ENCODE results near the gene BRPF3. TPM values are rescaled to one million over a fixed set of nuclear protein-coding genes. Genes with fewer than 3 reads are reported as not detected.

Gene BRPF3
- total and polyA plus RNA-seq, 9 of the 15 experiments (the other 6 are each of a cell fraction or from before 2014, with no cell fraction given) = 2.2 to 19.3 (median 8.0) TPM

- intact Hi-C loops (cut with micrococcal nuclease) (no loop called here), in situ Hi-C loops (cut with MboI) (no loop called here)
- Histone ChIP-seq H4K20me1 (replicated peaks; ENCODE audit: control insufficient read depth, insufficient read depth, low read length) (no peaks in the 10 kb centered on the region), H3K27ac (ENCODE audit: extremely low read depth, low read depth, low read length) (no peak overlapping the region), H2AFZ (ENCODE audit: low read depth, low read length) (no peak overlapping the region), H3K27me3 (ENCODE audit: control insufficient read depth in 2 of 2, insufficient read depth in 2 of 2, low read length in 2 of 2) (no peaks in the 10 kb centered on the region; a peak in 1 of 5 replicates), H3K36me3 (ENCODE audit: control insufficient read depth, insufficient read depth, low read length) (no peaks in the 10 kb centered on the region), H3K4me3 (no peak overlapping the region), H3K4me2 (ENCODE audit: insufficient read depth, low read length) (no peak overlapping the region), H3K4me1 (replicated peaks in 1 of 2; ENCODE audit: control insufficient read depth in 2 of 2, insufficient read depth in 2 of 2, low read length in 2 of 2) (no peaks in the 10 kb centered on the region), H3K79me2 (ENCODE audit: control insufficient read depth, insufficient read depth, low read length) (no peaks in the 10 kb centered on the region), H3K9ac (ENCODE audit: insufficient read depth in 1 of 2, low read depth in 2 of 2, low read length in 2 of 2) (no peak overlapping the region), H3K9me3 (replicated peaks; ENCODE audit: control insufficient read depth, insufficient read depth, low read depth, low read length) (no peaks in the 10 kb centered on the region), H3K9me1 (ENCODE audit: control insufficient read depth, insufficient read depth, low read length) (no peaks in the 10 kb centered on the region)
- no peak for DNase-seq (ENCODE audit: extremely low read depth in 1 of 4, low spot score in 3 of 4)
- CTCF ChIA-PET (ENCODE audit: low intra/inter-chr PET ratio) = no interaction called here
- POLR2A ChIA-PET = no interaction called here
- TF ChIP-seq ZNF146 (CRISPR knock-in tag; IDR thresholded peaks at IDR 0.05; ENCODE audit: unreplicated experiment) = peak; percentile 82
- TF ChIP-seq RBM25 (IDR thresholded peaks at IDR 0.05; ENCODE audit: low read depth, low read length, severe bottlenecking) = peak; percentile 39
- TF ChIP-seq TEAD2 (tag; IDR thresholded peaks at IDR 0.05) = no peak
- no peak for TF ChIP-seq USF2 (CRISPR knock-in tag; IDR thresholded peaks at IDR 0.05)
- TF ChIP-seq CBX3 (IDR thresholded peaks at IDR 0.05; ENCODE audit: borderline replicate concordance in 1 of 2, low read length in 2 of 2) = no peak
- no TSS peak for BruUV-seq (replicated peaks)
- 76% methylated on average over 2 of the region's 2 CpGs for WGBS (ENCODE audit: insufficient coverage, low coverage, missing lambda C conversion rate)
- ATAC-seq = no peak
- FAIRE-seq = no peak
These were observed 25.8 kb upstream of the BRPF3 start for GRCh38 chr6:36170704-36171103.

GRCh38 chr6:36171573-36171972, 25.0 kb upstream of the BRPF3 start:
- no peak for FAIRE-seq
- Histone ChIP-seq H3K9me1 (ENCODE audit: control insufficient read depth, insufficient read depth, low read length) (no peaks in the 10 kb centered on the region), H3K27ac (ENCODE audit: extremely low read depth, low read depth, low read length) (no peak overlapping the region), H3K36me3 (ENCODE audit: control insufficient read depth, insufficient read depth, low read length) (no peaks in the 10 kb centered on the region), H3K4me2 (ENCODE audit: insufficient read depth, low read length) (no peak overlapping the region), H2AFZ (ENCODE audit: low read depth, low read length) (no peak overlapping the region), H3K27me3 (ENCODE audit: control insufficient read depth in 2 of 2, insufficient read depth in 2 of 2, low read length in 2 of 2) (no peaks in the 10 kb centered on the region; a peak in 1 of 5 replicates), H3K9ac (ENCODE audit: insufficient read depth in 1 of 2, low read depth in 2 of 2, low read length in 2 of 2) (no peak overlapping the region), H3K79me2 (ENCODE audit: control insufficient read depth, insufficient read depth, low read length) (no peaks in the 10 kb centered on the region), H3K9me3 (replicated peaks; ENCODE audit: control insufficient read depth, insufficient read depth, low read depth, low read length) (no peaks in the 10 kb centered on the region), H3K4me1 (replicated peaks in 1 of 2; ENCODE audit: control insufficient read depth in 2 of 2, insufficient read depth in 2 of 2, low read length in 2 of 2) (no peaks in the 10 kb centered on the region), H4K20me1 (replicated peaks; ENCODE audit: control insufficient read depth, insufficient read depth, low read length) (no peaks in the 10 kb centered on the region), H3K4me3 (no peak overlapping the region)
- 17% methylated on average over 2 of the region's 2 CpGs for WGBS (ENCODE audit: insufficient coverage, low coverage, missing lambda C conversion rate)
- POLR2A ChIA-PET = interaction anchor here (0.7 to 1.4 kb wide), 5 partner anchors 10 to 17 kb away, joined by 3 to 4 read pairs (median 4); no protein-coding TSS in a partner anchor
- CTCF ChIA-PET (ENCODE audit: low intra/inter-chr PET ratio) = no interaction called here
- intact Hi-C loops (cut with micrococcal nuclease) (no loop called here), in situ Hi-C loops (cut with MboI) (no loop called here)
- peak in 1 of 4 experiments; percentile 16 for DNase-seq (ENCODE audit: extremely low read depth in 1 of 4, low spot score in 3 of 4)
- ATAC-seq = no peak
- no TSS peak for BruUV-seq (replicated peaks)
- TF ChIP-seq DDX20 (tag; IDR thresholded peaks at IDR 0.05; ENCODE audit: low read depth) = no peak
- no peak for TF ChIP-seq SP2 (IDR thresholded peaks at IDR 0.05; ENCODE audit: extremely low read depth, low read depth, low read length, poor library complexity, severe bottlenecking)
- TF ChIP-seq FIP1L1 (IDR thresholded peaks at IDR 0.05; ENCODE audit: low read depth, low read length, poor library complexity, severe bottlenecking) = no peak
- TF ChIP-seq POLR3A (IDR thresholded peaks at IDR 0.05; ENCODE audit: borderline replicate concordance, extremely low read depth, insufficient read depth, insufficient read length) = no peak
- TF ChIP-seq CGGBP1 (CRISPR knock-in tag; IDR thresholded peaks at IDR 0.05) = no peak
- TF ChIP-seq KDM1A (IDR thresholded peaks at IDR 0.05) = no peak
- no peak for TF ChIP-seq KDM5B (IDR thresholded peaks at IDR 0.05; ENCODE audit: insufficient replicate concordance, low read depth, low read length)
- TF ChIP-seq HCFC1 (IDR thresholded peaks at IDR 0.05; ENCODE audit: low read depth, low read length) = no peak
- no peak for TF ChIP-seq ATF3 (IDR thresholded peaks at IDR 0.05)
- no peak for TF ChIP-seq ATF3 (CRISPR knock-in tag; conservative IDR thresholded peaks at IDR 0.05)
